Loucy (cell line): ENCODE measurements around the gene NSUN3.

ENCODE experiments used
- H2AFZ ChIP-seq: fragments of 200-600 bp; sonication (generic); 2 replicates; pipeline ENCODE4 v1.6.0; 2016; ENCODE audit warnings: antibody characterized with exemption, mild to moderate bottlenecking, low read length, moderate library complexity
- H3F3A ChIP-seq: fragments of 200-600 bp; 2 replicates; pipeline ENCODE4 v1.6.0; 2016; ENCODE audit warnings: antibody characterized with exemption, low read depth, mild to moderate bottlenecking
- H3K27me3 ChIP-seq: fragments of 200-600 bp; sonication (generic); 2 replicates; pipeline ENCODE4 v1.6.1; 2014; ENCODE audit warnings: low read length, mild to moderate bottlenecking; ENCODE audit not compliant: insufficient read depth, poor library complexity, severe bottlenecking
- H3K36me3 ChIP-seq: fragments of 200-600 bp; sonication (generic); 2 replicates; pipeline ENCODE4 v1.6.1; 2016; ENCODE audit warnings: low read length; ENCODE audit not compliant: insufficient read depth
- H3K4me1 ChIP-seq: fragments of 200-600 bp; sonication (generic); 2 replicates; pipeline ENCODE4 v1.5.1; 2014; ENCODE audit warnings: low read length, mild to moderate bottlenecking; ENCODE audit not compliant: insufficient read depth, poor library complexity, severe bottlenecking
- H3K4me2 ChIP-seq: fragments of 200-600 bp; sonication (generic); 2 replicates; pipeline ENCODE4 v1.6.0; 2014; ENCODE audit warnings: antibody characterized with exemption, low read length, low read depth, mild to moderate bottlenecking; ENCODE audit not compliant: poor library complexity, severe bottlenecking
- H3K4me3 ChIP-seq: fragments of 200-600 bp; sonication (generic); 2 replicates; pipeline ENCODE4 v1.5.1; 2014; ENCODE audit warnings: low read length, mild to moderate bottlenecking, mixed read lengths; ENCODE audit not compliant: poor library complexity, severe bottlenecking
- H3K79me2 ChIP-seq: fragments of 200-600 bp; sonication (generic); 2 replicates; pipeline ENCODE4 v1.6.1; 2014; ENCODE audit warnings: low read length; ENCODE audit not compliant: insufficient read depth
- H3K9ac ChIP-seq: fragments of 200-600 bp; sonication (generic); 2 replicates; pipeline ENCODE4 v1.6.0; 2014; ENCODE audit warnings: mild to moderate bottlenecking, low read depth, low read length, moderate library complexity; ENCODE audit not compliant: poor library complexity, severe bottlenecking
- H3K9me2 ChIP-seq: fragments of 200-600 bp; sonication (generic); replicated peaks from 2 replicates; pipeline ENCODE4 v1.6.1; 2016; ENCODE audit warnings: low read depth, low read length, mixed read lengths
- H3K9me3 ChIP-seq: fragments of 200-600 bp; sonication (generic); 2 replicates; pipeline ENCODE4 v1.6.1; 2014; ENCODE audit warnings: mild to moderate bottlenecking, antibody characterized with exemption, low read length, low read depth; ENCODE audit not compliant: insufficient read depth
- H4K20me1 ChIP-seq: fragments of 200-600 bp; sonication (generic); 2 replicates; pipeline ENCODE4 v1.6.0; 2014; ENCODE audit warnings: antibody characterized with exemption, low read length, mild to moderate bottlenecking; ENCODE audit not compliant: insufficient read depth, poor library complexity, severe bottlenecking
- EZH2phosphoT487 ChIP-seq: fragments of 200-600 bp; IDR thresholded peaks from 2 replicates; pipeline ENCODE4 v1.6.1; 2018; ENCODE audit warnings: antibody characterized with exemption, mild to moderate bottlenecking, moderate library complexity, borderline replicate concordance
- TF ChIP-seq, protein P1 (sequence below): fragments of 200-600 bp; sonication (generic); conservative IDR thresholded peaks from 2 replicates; pipeline ENCODE4 v1.5.1; 2014; ENCODE audit warnings: mild to moderate bottlenecking, antibody characterized with exemption, low read length

NSUN3 gene

DNA sequence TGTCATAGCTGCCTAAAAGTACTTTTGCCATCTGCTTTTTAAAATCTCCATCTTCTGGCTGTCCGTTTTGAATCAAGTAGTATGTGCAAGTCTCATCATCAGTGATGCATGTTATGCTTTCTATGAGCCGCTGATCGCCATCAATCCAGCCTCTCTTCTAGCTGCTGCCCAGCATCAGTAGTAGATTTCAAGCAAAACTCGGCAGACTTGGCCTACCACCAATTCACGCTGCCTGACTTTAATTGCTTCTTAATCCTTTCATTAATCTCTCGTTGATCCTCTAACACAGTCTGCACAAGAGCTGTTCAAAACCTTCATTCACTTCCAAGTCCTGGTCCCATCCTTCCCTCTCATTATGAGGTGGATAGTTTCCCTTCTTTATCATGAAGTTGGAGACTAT lies 104.9 kb downstream of the NSUN3 start:
- TF ChIP-seq EZH2phosphoT487, result no peak
- TF ChIP-seq, protein P1, sequence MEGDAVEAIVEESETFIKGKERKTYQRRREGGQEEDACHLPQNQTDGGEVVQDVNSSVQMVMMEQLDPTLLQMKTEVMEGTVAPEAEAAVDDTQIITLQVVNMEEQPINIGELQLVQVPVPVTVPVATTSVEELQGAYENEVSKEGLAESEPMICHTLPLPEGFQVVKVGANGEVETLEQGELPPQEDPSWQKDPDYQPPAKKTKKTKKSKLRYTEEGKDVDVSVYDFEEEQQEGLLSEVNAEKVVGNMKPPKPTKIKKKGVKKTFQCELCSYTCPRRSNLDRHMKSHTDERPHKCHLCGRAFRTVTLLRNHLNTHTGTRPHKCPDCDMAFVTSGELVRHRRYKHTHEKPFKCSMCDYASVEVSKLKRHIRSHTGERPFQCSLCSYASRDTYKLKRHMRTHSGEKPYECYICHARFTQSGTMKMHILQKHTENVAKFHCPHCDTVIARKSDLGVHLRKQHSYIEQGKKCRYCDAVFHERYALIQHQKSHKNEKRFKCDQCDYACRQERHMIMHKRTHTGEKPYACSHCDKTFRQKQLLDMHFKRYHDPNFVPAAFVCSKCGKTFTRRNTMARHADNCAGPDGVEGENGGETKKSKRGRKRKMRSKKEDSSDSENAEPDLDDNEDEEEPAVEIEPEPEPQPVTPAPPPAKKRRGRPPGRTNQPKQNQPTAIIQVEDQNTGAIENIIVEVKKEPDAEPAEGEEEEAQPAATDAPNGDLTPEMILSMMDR, result no peak
- Histone ChIP-seq H4K20me1 (no peaks in the 10 kb centered on the region), H3F3A (no peaks in the 10 kb centered on the region), H3K4me3 (no peak overlapping the region), H3K4me2 (no peak overlapping the region), H3K79me2 (no peaks in the 10 kb centered on the region), H2AFZ (no peak overlapping the region), H3K36me3 (no peaks in the 10 kb centered on the region), H3K4me1 (no peaks in the 10 kb centered on the region), H3K9me3 (no peaks in the 10 kb centered on the region), H3K9ac (no peak overlapping the region), H3K27me3 (no peaks in the 10 kb centered on the region), H3K9me2 (no peaks in the 10 kb centered on the region)

DNA sequence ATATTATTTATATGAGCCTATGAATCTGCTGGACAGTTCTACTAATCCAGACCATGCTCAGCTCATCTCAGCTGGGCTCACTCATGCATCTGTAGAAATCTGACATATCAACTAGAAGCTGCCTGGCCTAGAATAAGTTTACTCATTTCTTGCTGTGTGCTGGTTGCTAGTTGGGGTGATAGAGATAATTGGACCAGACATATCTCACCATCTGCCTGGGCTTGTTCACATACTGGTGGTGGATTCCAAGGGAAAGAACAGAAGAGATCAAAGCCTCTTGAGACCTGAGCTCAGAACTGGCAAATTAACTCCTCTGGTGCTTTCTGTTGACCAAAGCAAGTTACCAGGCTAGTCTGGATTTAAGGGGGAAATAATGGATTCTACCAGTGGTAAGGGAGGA lies 109.1 kb downstream of the NSUN3 start:
- no peak overlapping the region for H3K4me2 ChIP-seq
- H3K9ac ChIP-seq, result no peak overlapping the region
- H3K9me2 ChIP-seq, result no peaks in the 10 kb centered on the region
- no peak overlapping the region for H2AFZ ChIP-seq
- H3F3A ChIP-seq, result no peaks in the 10 kb centered on the region
- H3K79me2 ChIP-seq, result no peaks in the 10 kb centered on the region
- no peaks in the 10 kb centered on the region for H3K9me3 ChIP-seq
- H3K27me3 ChIP-seq, result no peaks in the 10 kb centered on the region
- TF ChIP-seq, protein P1, result no peak
- no peak for TF ChIP-seq EZH2phosphoT487
- H4K20me1 ChIP-seq, result no peaks in the 10 kb centered on the region
- H3K36me3 ChIP-seq, result no peaks in the 10 kb centered on the region
- no peaks in the 10 kb centered on the region for H3K4me1 ChIP-seq
- H3K4me3 ChIP-seq, result no peak overlapping the region

DNA sequence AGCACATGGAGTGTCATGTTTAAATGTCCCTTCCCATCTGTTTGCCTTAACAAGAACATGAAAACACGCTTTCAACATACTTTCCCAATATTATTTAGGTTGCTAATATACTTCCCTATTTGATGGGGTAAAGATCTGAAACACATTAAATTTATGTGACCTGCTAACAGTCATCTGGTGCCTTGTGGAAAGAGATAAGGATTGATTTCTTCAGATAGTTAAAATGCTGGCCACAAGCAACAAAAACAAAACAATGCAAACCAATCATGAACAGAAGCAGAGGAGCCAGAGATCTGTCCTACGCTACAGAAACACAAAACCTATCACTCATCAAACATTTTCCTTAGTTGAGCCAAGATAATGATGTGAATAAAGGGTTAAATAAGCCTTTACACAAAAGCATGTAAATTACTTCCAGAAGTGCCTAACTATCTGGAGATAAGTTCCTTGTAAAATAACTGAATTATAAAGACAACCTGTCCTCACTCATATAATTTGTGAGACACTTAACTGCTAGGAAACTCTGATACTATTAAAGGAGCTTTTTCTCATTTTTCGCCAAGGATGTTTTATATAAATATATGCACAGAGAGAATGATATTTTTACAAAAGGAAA lies 109.9 kb downstream of the NSUN3 start:
- Histone ChIP-seq H3K27me3 (no peaks in the 10 kb centered on the region), H3K4me1 (no peaks in the 10 kb centered on the region), H2AFZ (no peak overlapping the region), H4K20me1 (no peaks in the 10 kb centered on the region), H3F3A (no peaks in the 10 kb centered on the region), H3K9me3 (no peaks in the 10 kb centered on the region), H3K9me2 (no peaks in the 10 kb centered on the region), H3K36me3 (no peaks in the 10 kb centered on the region), H3K79me2 (no peaks in the 10 kb centered on the region), H3K4me2 (no peak overlapping the region), H3K4me3 (no peak overlapping the region), H3K9ac (no peak overlapping the region)
- TF ChIP-seq, protein P1, result no peak
- no peak for TF ChIP-seq EZH2phosphoT487
